NCI-H2196 treated with DMSO at 0.1 percent for 48 hours (cell line): ENCODE data around the gene C1QTNF7.

Source experiments
- DNase-seq: peaks from one replicate; lab custom pipeline; 2025; ENCODE audit not compliant: unreplicated experiment; lab: John Stamatoyannopoulos, UW

The C1QTNF7 gene

DNA sequence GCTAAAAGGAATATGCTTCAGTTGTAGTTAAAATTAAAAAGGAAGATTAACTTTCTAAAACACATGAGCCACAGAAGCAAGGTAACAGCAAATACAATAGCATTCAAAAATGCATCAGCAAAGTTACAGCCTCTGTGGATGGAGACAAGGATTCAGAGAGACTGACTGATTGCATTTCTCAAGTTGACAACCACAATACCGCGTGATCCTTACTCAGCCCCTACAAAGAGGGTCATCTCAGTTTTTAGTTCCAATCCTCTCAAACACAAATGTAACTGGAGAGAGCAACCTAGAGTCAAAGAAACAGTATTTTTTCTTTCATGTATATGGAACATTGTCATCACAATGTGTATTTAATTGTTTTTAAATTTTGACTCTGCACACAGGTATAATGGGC lies 14.2 kb upstream of the C1QTNF7 start:
- DNase-seq = no peak

DNA sequence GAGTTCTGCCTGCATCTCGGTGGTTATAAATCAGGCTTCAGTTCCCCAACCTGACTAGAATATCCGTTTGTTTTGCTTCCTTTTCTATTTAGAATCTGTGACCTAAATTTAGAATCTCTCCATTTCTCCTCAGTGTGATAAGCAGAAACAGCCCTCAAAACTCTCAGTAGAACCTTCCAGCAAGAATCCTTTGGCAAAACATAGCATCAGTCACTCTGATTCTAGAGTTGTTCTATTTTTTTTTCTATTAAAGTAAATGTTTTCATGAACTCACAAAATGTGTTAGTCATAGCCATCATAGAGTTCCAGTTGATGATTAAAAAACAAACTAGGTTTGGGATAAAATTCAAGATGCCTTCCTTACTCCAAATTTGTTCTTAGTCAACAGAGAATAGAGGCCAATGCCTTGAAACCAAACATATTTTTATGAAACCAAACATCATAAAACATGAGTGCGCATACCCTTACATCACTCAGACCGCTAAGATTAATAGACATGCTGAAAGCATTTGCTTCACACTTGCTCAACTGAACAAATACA lies 13.2 kb upstream of the C1QTNF7 start:
- DNase-seq = no peak

DNA sequence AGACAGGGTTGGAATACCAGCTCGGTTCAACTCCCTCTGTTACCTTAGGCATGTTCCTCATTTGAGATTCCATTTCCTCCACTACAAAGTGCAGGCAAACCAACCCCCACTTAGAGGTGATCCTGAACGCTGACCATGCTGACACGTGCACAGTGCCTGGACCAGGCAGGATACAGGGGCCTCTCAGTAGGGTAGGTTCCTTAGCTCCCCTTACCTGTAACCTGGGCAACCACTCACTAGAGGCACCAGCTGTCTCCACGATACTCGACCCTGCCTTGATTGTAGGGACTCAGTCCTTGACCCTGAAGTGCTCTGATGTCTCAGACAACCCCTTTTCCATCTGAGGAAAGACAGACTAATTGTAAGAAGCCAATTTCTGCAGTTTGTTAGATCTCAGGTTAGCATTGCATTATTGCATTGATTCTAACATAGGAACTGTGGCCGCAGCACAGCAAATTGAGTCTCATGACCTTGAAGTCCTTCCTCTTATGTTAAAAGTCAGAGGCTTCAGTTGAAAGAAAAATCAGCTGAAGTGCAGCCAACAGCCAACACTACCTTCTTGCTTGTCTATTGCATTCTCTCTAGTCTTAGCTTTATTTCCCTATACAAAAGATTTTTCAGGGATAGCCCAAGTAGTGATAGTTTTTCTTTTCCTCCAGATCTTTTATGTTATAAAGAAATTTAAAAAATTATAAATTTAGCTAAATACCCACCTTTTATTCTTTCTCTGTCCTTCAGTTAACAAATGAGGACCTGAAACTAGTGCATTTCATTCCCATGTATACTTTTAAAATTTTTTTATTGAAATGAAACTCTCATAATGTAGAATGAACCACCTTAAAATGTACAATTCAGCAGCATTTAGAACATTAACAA lies 11.2 kb upstream of the C1QTNF7 start:
- DNase-seq = no peak

DNA sequence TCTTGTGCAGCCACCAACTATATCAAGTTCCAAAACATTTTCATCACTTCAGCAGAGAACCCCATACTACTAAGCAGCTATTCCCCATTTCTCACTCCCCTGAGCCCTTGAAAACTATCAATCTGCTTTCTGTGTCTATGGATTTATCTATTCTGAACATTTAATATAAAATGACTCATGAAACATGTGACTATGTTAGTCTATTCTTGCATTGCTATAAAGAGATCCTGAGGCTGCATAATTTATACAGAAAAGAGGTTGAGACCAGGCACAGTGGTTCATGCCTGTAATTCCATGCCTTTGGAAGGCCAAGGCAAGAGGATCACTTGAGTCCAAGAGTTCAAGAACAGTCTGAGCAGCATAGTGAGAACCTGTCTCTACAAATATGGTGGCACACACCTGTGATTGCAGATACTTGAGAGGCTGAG lies 10.6 kb upstream of the C1QTNF7 start:
- DNase-seq = no peak

DNA sequence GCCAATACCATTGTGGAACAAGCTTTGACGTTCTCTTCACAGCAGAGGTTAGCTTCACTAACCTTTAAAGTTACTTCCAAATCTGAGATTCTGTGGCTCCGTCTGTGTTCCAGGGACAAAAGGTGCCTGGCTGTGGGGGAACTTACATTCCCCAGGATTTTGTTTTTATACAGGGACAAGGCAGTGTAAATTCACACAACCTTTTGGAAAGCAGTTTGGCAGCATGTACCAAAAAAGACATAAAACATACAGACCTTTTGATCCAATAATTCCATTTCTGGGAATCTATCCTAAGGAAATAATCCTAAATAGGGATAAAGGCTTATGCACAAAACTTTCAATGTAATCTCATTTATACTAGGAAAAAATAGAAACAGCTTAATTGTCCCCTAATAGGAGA lies 8.9 kb upstream of the C1QTNF7 start:
- DNase-seq = no peak

DNA sequence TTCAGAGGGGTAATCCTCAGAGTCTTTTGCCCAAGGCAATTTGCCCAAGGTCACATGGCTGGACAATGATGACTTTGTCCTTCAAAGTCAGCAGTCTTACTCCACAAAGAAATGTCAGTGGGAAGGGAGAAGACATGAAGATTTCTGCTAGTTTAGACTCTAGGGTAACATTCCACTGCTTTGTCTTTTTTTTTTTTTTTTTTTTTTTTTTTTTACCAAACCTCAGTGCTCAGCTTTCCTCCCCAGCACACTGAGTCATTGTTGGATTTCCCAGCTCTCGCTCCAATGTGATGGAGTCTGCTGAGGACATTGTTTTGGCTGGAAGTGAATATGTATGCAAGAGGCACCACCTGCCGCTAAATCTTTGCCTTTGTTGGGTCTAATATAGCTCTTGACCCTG lies 7.2 kb upstream of the C1QTNF7 start:
- DNase-seq = no peak

DNA sequence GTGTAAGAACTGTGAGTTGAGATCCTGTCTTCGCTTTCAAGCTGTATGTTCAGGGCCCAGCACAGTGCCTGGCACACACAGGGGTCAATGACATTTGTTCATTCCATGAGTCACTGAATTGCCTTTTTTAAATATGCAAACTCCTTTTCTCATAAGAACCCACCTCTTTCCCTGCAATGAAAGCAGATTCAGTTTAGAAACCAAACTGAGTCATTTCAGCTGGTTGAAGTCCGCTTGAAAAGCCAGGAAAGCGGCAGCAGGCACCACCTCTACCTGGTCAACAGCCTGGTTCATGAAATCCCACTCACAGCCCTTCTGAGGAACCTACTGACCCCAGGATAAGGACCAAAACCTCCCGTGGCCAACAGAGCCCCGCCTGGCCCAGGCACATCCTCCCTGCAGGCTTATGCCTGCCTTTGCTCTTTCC lies 4.5 kb upstream of the C1QTNF7 start:
- no peak for DNase-seq

DNA sequence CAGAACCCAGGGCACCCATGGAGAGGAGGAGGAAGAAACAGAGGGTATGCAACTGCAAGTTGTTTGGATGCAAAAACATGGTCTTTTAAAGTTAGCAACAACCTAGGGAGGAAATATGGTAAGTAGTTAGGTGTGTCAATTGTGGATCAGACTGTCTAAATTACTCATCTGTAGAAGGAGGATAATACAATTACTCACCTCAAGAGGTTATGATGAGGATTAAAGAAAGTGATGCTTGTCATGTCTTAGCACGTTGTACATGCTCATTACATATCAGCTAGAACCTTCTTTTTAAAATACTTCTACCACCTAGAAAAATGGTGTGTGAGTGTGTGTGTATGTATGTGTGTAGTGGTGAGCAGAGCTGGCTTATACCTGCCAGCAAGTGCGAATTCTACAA lies 2.3 kb upstream of the C1QTNF7 start:
- DNase-seq = no peak

DNA sequence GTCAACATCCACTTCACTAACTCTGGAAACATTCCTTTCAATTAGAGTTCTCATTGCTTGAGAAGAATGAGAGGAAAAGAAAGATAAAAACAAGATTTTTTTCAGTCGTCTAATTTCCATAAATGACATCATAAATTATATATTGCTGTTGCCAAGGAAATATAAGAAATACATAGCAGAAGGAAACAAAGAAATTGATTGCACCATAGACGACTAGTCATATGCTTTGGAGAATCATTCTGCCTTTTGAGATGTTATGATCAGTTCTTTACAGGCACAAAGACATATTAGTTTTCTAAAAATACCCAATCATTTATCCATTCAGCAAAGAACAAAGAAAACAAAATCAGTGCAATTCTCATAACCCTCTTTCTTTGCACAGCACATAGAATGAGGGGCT lies 672 bp upstream of the C1QTNF7 start:
- no peak for DNase-seq

DNA sequence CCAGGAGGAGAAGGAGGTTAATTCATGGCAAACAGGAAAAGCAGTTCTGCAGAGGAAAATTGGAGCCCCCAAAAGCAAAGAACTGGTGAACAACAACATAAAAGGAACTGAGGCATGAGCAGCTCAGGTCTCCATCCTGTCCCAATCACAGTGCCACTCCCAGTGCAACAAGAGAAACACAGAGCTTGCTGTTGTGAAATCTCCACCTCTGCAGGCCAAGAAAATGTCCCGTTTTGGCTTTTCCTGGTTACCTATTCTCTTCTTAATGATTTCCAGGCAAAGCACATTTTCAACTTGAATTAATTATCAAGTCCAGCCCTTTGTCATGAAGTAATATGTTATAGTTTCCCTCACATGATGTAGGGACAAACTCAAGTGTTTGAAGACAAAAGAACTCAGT lies 778 bp downstream of the C1QTNF7 start:
- DNase-seq = no peak

DNA sequence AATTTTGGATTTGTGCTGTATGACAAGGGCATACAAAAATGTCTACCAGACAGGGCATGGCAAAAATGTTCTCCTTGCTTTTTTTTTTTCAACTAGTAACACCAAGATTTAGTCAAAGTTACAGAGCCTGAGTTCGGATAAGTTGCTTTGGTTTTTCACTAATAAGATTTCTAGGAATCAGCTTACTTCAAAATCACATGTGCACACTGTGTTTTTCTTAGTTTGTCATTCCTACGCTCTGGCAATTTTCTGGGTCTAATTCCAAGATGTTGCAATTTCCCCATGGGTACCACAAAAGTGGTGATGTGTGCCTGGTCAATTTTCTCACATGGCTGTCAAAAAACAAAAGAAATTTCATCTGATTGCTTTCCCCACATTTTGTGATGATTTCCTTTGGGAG lies 6.3 kb downstream of the C1QTNF7 start:
- no peak for DNase-seq

DNA sequence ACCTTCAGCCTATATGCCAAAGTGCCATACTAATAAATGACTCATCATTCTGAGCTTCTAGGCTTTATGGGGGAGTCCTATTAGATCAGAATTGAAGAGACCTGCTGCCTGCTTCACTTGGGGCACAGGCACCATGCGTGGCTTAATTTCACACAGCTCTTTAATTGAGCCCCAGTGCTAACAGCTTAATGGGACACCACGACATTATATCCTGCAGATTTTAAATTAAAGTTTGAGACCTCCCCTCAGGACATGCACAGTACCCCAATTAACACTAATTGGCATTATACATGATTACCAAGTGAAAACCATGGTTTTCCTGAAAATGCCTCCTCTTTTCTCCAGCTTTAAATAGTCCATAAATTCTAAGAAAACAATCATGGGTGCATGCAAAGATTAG lies 6.8 kb downstream of the C1QTNF7 start:
- no peak for DNase-seq

DNA sequence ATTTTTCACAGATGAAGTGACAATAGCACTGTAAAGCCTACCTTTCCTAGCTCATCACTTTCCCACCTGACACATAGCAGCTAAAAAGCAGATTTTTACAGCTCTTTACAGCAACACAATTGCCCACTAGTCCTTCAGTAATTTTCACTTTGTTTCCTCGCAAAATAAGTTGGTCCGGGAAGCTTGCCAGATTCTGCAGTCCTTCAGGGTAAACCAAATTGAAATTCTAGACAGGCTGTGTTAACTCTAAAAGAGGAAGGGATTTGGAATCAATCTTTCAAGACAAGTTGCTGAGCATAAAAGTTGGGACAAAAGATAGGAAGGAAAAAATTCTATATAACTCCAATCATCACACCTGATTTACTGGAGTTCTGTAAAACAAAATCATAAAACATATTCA lies 8.7 kb downstream of the C1QTNF7 start:
- DNase-seq = no peak

DNA sequence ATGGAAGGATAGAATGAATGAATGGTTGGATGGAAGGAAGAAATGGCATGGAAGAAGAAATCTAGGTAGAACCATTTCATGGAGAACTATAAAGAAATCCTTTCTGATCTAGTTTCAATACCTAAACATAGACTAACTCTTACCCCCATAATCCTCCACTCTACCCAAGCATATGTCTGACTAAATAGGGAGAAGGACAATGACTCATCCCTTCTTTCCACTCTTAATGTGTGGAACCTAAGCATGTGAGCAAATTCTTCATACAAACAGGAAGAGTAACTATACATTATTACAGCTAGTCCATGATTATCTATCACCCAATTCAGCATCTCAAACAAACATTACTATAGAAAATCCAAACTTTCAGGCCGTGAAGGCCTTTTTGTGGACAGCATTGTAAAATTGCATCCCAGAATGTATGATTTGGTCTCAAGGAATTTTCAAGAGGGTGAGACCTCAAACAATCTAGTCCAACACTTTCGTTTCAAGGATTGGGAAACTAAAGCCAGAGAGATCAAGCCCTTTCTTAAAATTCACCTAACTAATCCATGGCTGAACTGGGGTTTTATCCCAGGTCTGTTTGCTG lies 11.2 kb downstream of the C1QTNF7 start:
- DNase-seq = no peak

DNA sequence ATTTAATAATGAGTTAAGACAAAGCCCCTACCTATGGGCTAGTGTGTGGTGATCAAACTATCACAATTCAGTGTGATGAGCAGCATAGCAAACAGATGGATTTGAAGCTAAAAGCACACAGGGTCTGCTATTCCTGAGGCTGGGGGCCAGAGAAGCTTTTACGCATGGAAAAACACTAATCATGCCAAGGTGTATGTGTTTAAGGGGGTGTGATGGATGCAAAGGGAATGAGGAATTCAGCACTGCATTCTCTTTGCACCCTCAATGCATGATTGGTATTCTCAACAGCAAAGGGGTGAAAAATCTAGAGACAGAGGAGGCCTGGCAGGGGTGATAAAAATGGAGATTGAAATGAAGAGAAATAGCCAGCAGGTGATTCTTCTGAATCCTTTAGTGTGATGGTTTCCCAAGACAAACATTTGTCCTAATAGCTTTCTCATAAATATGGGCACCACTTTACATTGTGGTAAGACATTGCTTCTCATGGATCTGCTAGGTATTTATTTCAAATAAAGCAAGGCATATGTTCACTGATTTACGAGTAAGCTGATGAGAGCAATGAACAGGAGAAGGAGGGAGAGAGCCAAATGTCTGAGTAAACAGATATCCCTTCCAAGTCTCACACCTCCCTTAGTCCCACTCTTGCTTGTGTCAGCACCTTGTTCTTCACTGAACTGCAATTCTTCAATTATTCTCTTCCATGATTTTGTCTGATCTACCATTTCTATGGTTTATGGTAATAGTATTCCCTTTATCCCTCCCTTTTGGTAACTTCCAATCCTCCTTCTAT lies 15.7 kb downstream of the C1QTNF7 start:
- no peak for DNase-seq

DNA sequence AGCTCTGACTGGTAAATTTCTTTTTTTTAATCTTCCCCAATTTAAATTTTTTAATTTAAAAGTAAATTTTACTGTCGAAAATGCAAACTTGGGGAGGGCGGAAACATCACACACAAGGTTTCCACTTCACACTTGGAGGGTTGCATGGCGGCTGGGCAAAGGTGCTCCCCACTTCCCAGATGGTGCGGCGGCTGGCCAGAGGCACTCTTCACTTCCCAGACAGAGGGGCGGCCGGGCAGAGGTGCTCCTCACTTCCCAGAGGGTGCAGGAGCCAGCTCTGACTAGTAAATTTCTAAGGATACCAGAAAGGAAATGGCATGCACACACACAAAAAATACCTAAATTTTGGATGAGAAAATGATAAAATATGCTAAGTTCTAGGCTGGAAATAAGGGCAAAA lies 16.4 kb downstream of the C1QTNF7 start:
- no peak for DNase-seq

DNA sequence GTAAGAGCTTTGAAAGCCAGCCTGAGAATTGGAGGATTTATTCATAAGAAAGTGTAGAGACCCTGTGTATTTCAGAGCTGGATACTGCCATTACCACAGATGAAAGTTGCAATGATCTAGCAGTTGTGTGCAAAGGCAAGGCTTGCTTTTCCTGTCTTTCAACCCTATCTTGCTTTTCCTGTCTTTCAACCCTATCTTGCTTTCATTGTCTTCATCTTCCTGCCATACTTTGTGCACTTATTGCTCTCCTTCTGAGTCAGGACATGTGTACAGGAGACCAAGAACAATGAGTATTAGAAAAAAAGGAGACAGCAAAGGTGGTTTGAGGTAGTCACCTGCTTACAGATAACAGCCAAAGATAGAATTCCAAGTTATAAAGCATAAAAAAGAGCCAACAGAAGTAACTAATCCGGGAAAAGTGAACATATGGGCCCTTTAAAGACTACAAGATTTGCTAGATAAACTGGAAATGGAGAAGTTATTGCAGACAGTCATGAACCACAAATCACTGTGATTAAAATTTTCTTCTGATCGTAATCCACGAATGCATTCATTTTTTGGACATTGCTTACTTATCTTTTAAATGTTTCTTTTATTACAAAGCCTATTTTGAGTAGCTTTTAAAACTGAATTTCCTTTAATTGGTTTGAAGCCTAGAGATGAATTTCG lies 17.2 kb downstream of the C1QTNF7 start:
- no peak for DNase-seq

DNA sequence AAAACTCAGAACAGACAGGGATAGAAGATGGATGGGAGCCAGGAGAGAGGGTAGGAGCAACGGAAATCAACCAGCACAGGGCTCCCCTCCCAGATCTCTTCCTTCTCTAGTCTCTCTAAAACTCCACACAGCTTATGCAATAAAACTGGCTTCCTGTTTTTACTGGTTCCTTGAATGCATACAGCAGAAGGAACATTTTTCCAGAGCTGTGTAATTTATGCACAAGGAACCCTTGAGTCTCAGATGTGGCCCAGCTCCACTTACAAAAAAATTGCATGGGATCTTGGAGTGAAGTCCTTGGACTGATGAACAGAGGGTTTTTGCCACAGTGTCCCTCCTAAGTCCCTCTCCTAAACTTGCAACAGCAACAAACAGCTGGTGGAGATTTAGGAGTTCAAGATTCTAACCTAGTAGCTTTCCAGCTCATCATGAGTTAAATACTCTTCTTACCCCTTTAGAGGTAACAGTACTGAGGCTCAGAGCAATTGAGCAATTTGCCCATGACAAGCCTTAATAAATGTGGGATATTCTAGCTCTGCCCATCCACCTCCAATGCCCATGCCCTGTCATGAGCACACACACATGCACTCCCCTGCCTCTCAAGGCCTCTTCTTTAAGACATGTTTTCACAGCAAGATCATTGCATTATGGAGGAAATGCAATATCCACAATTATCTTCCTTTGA lies 23.5 kb downstream of the C1QTNF7 start:
- no peak for DNase-seq

DNA sequence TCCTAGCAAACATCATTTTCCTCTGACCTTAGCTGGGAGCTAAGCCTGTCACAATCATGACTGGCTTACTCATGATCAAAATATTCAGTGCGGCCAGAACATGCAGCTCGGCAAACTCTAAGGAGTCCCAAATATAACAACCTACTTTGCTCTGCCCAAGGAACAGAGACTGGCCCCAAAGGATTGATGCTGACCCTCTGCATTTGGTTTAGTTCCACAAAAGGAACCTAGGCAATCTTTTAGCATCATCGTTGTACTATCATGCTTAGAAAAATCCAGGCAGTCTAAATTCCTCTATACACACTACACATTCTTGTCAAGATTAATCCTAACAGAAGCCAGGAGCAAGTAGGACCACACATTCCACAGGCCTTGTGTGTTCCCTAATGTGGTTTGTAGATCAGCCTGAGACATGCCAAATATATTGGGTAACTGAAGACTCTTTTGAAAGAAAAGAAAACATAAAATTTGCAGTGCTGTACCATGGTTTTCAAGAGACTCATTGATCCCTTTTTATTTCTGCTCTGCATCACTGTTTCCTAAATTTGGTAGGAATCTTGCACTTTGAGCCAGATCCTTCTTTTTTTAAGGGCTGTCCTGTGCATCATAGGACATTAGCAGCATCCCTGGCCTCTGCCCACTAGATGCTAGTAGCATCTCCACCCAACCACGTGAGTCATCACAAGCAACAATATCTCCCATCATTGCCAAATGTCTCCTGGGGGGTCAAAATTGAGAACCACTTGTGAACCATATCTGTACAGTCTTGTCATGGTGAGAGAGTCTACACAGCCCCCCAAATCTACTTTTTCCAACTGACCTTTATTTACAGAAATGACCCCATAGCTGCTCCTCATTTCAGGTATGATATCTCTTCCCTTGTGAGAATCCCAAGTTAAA lies 24.3 kb downstream of the C1QTNF7 start:
- no peak for DNase-seq

DNA sequence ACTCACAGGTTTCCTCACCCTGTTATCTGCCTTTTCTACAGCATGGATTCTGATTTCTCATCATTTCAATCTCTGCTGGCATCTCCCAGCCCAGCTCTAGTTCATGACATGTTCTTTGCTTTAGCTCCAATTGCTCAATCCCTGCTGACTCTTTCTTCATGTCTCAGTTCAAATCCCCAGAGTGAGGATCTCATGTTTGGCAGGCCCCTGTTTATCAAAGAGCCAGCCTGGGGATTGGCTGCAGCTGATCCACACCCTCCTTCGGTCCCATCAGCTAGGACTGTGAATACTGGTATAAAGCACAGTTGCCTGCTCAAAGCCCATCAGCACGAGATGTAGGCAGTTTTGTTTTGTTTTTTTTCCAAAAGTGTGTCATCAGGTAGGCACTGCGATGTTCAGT lies 27.5 kb downstream of the C1QTNF7 start:
- DNase-seq = no peak
